T-helper 22 cell (primary cell): ENCODE data around the gene MAML3.

Experiments used
- DNase-seq: peaks from one replicate; pipeline ENCODE4 v3.0.0-alpha.2; 2020; ENCODE audit warnings: low read depth

The MAML3 gene

GRCh38 chr4:139781066-139781465 lies 372.9 kb downstream of the MAML3 start:
- no peak for DNase-seq

- no peak for DNase-seq
Measured at GRCh38 chr4:139779691-139780090, 374.3 kb downstream of the MAML3 start.

- no peak for DNase-seq
Measured at GRCh38 chr4:139777757-139778156, 376.2 kb downstream of the MAML3 start.

GRCh38 chr4:139776235-139776634 lies 377.7 kb downstream of the MAML3 start:
- DNase-seq, result no peak

- no peak for DNase-seq
Measured at GRCh38 chr4:139774759-139775487, 379.1 kb downstream of the MAML3 start.

GRCh38 chr4:139773560-139774318 lies 380.2 kb downstream of the MAML3 start:
- DNase-seq, result no peak

DNA sequence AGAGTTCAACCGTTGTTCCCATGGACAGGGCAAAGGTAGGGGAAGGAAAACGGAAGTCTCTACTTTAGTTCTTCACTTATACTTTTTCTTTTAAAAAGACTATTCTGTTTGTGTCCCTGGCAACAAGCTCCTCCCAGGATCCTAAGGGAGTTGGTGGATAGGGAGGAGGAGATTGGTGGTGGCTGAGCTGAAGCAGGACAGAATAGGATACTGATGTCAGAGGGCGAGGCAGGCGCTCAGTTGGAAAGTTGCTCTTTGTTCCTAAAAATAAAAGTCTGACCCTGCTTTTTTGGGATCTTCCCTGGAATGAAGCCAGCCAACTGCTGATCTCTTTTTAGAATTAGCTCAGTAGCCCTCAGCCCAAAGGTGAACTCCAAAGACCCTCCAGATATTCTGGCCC lies 383.6 kb downstream of the MAML3 start:
- no peak for DNase-seq

DNA sequence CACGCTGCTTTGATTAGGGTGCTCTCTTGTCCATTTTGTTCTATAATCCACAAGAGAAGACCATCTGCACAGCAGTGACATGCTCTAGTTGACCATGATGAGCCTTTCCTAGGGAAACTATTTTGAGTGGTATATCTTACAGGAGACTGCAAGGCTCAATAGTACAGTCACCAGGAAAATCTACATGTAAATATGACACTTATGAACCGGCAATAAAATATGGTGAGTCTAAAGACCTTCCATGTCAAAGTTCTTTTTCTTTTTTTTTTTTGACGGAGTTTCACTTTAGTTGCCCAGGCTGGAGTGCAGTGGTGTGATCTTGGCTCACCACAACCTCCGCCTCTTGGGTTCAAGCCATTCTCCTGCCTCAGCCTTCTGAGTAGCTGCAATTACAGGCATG lies 384.6 kb downstream of the MAML3 start:
- DNase-seq, result no peak

DNA sequence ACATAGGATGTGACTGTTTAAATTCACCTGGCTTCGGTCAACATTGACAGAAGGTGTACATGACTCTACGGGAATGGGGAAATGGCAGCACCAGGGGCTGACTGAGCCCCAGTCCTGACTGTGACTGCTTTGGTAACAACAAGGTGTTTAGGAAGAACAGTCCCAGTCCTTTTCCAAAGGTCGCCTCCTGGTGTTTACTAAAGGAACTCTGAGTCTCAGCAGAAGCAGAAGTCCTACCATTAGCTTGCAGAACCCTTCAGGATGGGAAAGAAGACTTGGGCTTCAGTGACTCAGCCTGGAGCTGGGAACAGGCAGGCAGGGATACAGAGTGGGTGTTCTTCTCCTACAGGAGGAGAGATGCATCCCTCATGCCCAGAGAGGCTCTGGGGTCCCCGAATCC lies 385.1 kb downstream of the MAML3 start:
- no peak for DNase-seq

DNA sequence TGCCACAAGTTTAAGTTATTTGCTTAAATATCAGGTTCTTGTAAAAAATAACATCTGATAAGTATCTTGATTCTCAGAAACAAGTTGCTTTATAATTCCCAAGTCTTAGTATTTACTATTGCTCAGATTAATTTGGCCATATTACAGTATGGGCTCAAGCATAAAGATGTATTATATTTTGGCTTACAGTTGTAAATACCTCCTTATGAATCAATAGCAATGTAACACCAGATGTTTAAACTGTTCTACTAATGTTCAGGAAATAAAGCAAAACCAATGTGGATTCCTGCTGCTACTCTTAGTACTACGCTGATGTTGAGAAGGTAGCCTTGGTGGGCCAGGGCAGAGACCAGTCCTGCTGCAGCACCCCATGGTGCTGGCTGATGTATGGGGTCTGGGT lies 385.6 kb downstream of the MAML3 start:
- no peak for DNase-seq

DNA sequence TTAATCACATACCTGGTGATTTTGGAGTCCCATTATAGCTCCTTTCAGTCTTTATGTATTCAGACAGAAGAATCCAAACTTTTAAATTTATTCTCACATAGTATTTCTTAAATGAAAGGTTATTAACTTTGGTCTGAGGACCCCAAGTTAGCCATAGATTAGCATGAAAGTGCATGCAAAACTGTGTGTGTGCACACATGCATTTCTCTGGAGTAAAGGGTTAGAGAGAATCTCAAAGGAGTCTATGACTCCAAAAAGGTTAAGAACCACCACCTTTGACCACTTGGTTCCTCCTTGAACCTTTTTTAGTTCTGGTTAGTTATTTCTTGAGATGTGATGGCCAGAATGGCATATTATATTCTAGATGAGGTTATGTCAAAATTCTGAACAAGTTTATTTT lies 386.4 kb downstream of the MAML3 start:
- no peak for DNase-seq

DNA sequence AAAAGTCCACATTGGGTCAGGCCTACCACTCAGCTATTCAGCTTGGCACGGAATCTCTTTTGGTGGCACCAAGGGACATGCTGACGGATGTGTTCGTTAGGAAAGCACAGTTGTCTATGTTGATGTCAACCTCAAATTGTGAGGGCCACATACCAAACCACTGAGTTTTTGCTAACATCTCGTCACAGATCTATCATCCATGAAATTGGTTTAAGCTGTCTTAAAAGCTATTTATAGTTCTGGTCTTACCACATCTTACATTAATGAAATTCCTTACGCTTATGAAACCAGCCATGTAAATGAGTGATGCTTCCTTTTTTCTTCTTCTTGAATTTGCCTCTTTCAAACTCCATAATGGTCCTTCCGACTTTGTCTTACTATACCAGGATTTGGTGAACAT lies 386.8 kb downstream of the MAML3 start:
- DNase-seq, result no peak

DNA sequence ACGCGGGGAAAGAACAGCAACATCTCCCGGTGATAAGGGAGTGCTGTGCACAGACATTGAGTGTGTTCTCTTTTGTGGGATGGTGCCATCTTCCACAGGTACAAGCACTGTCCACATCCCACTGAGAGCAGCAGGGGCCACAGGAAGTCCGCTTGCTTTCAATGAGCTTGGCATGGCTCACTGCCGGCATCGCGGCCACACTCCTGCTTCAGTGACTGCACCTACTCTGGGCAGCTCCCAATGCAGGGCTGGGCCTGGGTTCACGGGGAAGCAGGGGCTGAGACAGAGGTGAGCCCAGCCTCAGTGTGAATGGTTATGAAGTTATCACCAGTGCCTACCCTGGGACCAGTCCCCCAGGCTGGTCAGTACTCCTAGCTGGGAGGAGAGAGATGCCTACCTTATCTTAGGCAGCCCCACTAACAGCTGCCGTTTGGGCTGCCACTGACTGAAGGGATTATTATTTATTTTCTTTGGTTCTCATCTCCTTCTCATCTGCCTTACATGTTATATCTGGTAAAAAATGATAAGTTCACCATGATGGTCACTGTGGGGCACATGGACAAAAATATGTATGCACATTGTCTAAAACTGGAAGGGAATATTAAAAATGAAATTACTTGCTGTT lies 389.2 kb downstream of the MAML3 start:
- no peak for DNase-seq

GRCh38 chr4:139764182-139764581 lies 389.8 kb downstream of the MAML3 start:
- DNase-seq, result no peak

- no peak for DNase-seq
Measured at GRCh38 chr4:139763672-139764071, 390.3 kb downstream of the MAML3 start.

GRCh38 chr4:139763205-139763604 lies 390.8 kb downstream of the MAML3 start:
- DNase-seq, result no peak

DNA sequence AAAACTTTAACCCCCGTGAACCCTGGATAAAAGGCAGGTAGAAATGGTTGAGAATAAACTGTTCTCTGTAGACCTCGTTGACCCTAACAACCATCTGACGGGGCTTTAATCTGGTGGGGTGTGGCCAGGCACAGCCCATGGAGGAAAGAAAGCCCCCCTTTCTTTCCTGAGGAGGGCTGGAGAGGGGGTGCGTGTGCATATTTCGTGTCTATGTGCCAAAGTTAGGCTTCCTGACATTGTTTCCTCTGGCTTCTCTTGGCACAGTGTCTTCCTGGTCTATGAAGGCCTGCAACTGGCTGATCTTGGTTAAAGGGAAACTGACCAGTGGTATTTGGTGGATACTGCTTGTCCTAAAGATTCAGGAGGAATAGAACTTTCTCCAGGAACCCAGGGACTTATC lies 391.3 kb downstream of the MAML3 start:
- DNase-seq, result no peak

DNA sequence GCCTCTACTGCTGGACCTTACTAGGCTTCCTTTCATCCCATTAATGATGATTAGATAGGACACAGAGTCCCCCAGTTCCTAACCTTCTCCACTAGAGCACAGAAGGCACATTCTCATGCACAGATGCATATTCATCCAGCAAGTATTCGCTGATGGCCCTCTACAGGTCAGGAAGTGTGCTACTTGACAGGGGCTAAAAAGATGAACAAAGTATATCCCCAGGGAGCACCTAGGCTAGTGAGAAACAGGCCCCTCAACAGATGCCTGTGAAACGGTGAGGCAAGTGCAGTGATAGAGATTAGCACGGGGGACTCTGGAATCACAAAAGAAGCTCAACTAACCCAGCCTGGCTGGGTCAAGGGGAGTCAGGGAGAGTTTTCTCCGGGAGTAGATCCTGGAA lies 392.5 kb downstream of the MAML3 start:
- DNase-seq, result no peak

DNA sequence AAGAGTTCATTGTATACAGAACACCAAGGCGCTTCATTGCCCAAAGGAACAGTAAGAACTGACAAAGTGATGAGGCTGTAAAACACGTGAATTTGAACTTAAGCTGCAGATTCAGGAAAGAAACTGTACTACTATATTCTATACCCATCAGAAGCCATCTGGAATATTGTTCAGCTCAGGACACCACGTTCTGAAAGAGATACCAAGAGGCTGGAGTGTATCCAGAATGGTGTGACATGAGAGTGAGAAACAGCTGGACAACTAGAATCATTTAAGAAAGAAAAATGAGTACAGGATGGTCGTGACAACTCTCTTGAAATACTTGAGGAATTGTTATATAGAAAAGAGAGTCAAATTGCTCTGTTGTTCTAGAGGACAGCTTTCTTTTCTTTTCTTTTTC lies 393.4 kb downstream of the MAML3 start:
- no peak for DNase-seq

GRCh38 chr4:139759097-139759496 lies 394.9 kb downstream of the MAML3 start:
- DNase-seq, result no peak

GRCh38 chr4:139756391-139757180 lies 397.4 kb downstream of the MAML3 start:
- no peak for DNase-seq

- DNase-seq, result no peak
Measured at GRCh38 chr4:139754938-139755337, 399.0 kb downstream of the MAML3 start.
